Activated CD4-positive, CD25-positive, alpha-beta regulatory T cell (primary cell): ENCODE data around the gene PLS1.
"Not testable (repeated sequence)": the region's sequence is repeated elsewhere in the genome, so short reads cannot be mapped to it uniquely, and the experiment has no call there.

Experiments used
- DNase-seq, 4 experiments: peaks; one replicate each; lab custom pipeline; 2025; lab: John Stamatoyannopoulos, UW

The PLS1 gene

DNA sequence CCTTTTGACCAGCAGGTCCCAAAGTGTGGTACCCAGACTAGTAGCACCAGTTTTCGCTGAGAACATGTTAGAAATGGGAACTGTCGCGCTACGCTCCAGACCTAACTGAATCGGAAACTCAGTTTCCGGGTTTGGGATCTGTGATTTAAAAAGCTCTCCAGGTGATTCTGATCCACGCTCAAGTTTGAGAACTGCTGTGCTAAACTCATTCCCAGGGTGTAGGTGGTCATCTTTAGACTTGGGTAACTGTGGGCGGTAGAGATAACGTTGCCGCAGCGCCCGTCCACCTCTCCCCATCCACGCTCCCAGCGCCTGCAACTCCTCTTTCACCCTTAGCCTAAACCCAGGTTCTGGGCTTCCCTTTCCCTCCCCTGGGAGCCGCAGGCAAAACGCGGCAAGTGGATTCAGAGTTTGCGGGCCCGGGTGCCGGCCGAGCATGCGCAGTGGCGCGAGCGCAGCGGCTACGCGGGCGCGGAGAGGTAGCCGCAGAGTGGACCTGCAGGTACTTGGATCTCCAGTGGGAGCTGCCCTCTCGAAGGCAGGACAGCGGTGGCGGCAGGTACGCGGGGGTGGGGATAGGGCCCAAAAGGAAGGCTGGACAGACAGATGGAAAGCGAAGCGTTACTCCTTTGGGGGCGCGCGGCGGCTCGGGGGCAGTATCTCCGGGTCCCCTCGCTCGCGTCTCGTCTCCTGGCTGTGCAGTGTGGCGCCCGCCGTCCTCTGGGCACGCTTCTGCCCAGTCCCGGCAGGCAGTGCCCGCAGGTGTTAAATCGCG lies at the start of gene PLS1:
Gene PLS1 (plus strand): TSS at position 443 of the 775 bp plus-strand sequence. CDS start 67,845 bp downstream, outside the sequence.
- peak; percentile 53 to 77 (median 58) for DNase-seq

DNA sequence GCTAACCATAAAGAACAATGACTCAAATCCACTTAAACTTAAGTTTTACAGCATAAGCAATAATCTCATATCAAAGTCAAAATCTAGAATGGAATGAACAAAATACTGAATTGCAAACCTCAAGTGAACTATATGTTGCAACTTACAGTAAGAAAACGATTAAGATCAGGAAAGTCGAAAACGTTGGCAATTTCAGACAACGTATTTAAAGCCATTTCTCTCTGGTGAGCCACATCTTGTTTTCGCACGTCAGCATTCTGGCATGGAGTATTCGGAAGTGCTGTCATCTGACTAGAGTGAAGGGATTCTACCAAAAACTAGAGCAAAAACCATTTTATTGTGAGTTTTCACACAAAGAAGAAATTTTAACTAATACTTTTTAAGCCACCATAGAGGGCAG lies 46.2 kb upstream of the PLS1 start:
- DNase-seq, result no peak

DNA sequence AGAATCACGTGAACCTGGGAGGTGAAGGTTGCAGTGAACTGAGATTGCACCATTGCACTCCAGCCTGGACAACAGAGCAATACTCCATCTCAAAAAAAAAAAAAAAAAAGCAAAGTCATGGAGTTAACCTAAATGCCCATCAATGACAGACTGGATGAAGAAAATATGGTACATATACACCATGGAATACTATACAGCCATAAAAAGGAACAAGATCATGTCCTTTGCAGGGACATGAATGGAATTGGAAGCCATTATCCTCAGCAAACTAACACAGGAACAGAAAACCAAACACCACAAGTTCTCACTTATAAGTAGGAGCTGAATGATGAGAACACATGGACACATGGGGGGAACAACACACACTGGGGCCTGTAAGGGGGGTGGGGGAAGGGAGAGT lies 43.6 kb upstream of the PLS1 start:
- DNase-seq, result not testable (repeated sequence)

DNA sequence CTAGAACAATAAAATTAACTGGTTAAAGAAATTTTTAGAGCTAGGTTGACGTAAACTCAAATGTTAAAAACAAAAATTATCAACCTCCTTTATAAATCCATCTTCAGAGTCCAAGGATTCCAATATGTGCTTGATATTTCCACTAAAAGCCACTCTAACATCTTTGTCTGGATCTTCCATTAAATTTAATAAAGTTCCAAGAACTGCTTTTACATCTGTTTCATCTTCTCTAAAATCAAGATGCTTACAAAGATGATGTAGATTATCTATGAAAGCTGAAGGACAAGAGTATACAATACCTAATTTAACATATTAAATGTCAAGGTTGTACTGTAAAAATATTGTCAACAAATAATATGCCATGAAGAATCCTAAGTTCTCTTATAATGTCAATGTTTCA lies 42.5 kb upstream of the PLS1 start:
- no peak for DNase-seq

DNA sequence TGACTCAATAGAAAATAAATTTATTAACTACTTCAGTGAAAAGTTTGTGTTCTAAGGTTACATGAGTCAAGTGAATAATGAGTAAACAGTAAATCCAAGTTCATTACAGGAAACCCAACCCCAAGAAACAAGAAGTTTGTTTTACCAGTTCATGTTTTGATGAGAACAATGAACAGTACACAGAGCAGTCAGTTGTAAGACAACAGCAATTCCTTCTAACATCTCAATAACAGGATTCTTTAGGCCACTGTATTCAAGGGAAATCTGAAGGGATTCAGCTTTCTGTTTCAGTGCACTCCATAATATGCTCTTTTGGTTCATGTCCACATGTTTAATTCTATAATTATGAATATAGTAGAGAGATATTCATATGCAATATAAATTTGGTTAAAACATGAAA lies 36.1 kb upstream of the PLS1 start:
- DNase-seq, result no peak

- DNase-seq, result no peak
Measured at GRCh38 chr3:142563496-142563997, 32.6 kb upstream of the PLS1 start.

DNA sequence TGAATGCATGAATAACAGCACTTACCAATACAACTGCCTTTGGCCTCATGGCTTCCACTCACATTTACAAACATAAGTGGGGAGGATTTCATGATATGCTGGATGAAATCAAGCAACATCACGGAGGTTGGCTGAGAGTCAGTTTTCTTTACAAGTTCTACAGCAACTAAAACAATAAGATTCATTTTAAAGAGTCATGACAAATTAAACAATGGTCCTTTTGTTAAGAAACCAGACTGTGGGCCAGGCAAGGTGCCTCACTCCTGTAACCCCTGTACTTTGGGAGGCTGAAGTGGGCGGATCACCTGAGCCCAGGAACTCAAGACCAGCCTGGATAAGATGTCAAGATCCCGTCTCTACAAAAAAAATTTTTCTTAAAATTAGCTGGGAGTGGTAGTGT lies 30.1 kb upstream of the PLS1 start:
- DNase-seq, result no peak

DNA sequence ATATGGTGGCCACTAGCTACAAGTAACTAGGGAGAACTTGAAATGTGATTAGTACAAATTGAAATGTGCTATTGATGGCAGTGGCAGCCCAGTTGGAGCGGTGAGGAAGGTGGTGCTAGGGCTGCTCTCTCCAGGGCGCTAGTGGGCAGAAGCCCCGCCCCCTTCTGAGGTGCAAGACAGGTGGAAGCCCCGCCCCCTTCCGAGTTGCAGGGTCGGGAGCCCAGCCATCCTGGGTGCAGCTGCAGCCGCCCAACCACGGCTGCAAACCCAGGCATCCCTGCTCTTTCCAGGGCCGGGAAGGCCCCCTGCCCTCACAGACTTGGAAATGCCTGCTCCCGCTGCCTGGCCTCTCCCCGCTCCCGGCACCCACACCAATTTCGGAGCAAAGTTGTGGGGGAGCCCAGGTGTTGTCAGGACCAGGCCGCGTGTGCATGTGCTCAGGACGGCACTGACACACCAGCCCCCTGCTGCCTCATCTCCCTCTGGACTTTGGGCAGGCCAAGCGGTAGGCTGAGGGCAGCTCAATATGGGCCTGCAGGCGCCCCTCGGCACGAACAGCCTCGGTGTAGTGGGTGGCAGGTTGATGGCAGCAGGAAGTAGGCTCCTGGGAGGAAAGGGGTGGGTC lies 27.7 kb upstream of the PLS1 start:
- DNase-seq, result no peak

DNA sequence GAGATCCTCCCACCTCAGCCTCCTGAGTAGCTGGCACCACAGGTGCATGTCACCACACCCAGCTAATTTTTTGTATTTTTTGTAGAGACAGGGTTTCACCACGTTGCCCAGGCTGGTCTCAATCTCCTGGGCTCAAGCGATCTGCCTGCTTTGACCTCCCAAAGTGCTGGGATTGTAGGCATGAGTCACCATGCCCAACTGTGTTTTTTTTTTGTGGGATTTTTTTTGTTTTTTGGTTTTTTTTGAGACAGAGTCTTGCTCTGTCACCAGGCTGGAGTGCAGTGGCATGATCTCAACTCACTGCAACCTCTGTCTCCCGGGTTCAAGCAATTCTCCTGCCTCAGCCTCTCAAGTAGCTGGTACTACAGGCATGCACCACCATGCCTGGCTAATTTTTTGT lies 26.8 kb upstream of the PLS1 start:
- DNase-seq, result not testable (repeated sequence)

- DNase-seq, result not testable (repeated sequence)
Measured at GRCh38 chr3:142574223-142574622, 22.0 kb upstream of the PLS1 start.

GRCh38 chr3:142574665-142575064 lies 21.5 kb upstream of the PLS1 start:
- DNase-seq, result no peak

DNA sequence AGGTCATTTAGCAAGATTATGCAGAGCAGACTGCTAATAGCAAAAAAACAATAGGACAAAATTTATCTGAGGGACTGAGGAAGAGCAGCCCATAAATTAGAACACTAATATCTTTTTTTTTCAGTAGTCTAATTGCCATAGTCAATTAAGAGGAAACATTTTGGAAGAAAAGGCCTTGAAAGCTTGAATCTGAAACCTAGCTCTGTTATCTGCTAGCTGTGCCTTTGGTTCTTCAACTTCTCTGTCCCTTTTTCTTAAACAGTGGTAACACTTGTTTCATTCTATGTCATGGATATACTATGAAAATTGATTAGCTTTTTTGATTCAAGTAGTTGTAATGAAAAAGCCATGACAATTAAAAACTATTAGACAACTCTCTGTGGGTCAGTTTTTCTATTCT lies 19.4 kb upstream of the PLS1 start:
- DNase-seq, result no peak

- DNase-seq, result no peak
Measured at GRCh38 chr3:142577696-142578328, 18.4 kb upstream of the PLS1 start.

- peak; percentile 86 to 95 (median 92) for DNase-seq
Measured at GRCh38 chr3:142578329-142579223, 17.6 kb upstream of the PLS1 start, which contains the start of gene ATR. ATR (minus strand) TSS chr3:142578733; CDS start chr3:142578704, 29 bp downstream.

- DNase-seq, result no peak
Measured at GRCh38 chr3:142580061-142580423, 16.2 kb upstream of the PLS1 start.

DNA sequence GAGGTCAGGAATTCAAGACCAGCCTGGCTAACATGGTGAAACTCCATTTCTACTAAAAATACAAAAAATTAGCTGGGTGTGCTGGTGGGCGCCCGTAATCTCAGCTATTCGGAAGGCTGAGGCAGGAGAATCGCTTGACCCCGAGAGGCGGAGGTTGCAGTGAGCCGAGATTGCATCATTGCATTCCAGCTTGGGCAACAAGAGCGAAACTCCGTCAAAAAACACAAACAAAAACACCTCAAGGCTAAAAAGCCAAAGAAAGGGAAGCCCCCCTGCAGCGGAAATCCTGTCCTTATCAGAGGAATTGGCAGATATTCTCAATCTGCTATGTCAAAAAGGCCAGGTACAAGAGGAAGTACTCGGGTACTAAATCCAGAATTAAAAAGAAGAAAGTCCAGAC lies 15.1 kb upstream of the PLS1 start:
- not testable (repeated sequence) for DNase-seq

- DNase-seq, result no peak
Measured at GRCh38 chr3:142586803-142587406, 9.3 kb upstream of the PLS1 start.

DNA sequence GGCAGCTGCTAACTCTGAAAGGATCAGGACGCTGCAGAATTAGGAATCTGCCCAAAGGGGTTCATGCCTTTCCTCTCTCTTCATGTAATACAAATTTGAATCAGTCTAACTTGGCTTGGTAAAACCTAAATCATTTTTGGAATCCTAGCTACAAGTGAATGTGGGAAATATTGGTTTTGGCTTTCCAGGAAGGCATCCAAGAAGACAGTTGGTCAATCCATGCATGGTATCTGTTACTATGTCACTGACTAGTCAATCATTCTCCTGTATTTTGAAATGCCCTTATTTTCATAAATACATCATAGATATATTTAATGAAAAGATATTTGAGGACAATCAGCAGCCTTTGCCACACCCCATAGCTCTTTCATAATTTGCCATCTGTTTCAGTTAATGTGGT lies 7.5 kb upstream of the PLS1 start:
- no peak for DNase-seq

DNA sequence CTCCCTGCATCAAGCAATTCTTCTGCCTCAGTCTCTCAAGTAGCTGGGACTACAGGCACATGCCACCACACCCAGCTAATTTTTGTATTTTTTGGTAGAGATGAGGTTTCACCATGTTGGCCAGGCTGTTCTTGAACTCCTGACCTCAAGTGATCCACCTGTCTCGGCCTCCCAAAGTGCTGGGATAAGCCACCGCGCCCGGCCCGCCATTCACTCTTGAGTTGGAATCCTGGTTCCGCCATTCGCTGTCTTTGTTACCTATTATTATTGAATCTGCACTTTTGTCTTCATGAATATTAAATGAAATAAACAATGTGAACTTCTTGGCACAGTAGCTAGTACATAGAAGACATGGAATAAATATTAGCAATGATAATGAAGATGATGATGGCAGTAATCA lies 3.9 kb upstream of the PLS1 start:
- not testable (repeated sequence) for DNase-seq

GRCh38 chr3:142595141-142595540 lies 1.1 kb upstream of the PLS1 start:
- no peak for DNase-seq

DNA sequence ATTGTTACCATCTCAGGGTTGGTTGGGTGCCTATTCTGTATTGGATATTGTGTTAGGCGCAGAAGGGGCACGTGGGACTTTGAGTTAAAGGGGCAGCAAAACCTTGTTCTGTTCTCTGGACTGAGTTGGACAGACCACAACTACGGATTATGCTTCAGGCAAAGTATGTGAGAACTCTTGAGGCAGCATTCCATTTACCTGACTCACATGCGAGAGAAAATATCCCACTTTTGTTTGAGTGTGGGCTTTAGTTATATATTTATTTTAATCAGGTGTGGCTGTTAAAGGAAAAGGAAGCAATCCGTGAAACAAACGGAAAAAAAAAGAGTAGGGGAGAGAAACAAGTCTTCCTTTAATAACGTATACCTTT lies 627 bp upstream of the PLS1 start:
- no peak for DNase-seq

DNA sequence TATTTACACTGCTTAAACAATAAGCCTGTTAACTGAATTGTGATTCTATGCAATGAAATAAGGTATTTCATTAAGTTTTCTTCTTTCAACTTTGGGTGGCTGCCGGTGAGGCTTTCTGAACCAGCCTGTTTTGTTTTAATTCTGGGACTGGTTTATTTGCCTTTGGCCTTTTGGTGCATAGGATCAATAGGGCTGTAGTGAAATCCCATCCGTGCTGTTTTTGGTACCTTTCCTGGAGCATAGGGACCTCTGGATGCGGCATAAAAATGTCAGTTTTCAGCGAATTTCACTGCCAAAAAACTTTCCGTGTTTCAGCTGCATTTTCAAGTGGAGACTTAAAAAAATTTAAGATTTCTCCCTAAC lies 514 bp downstream of the PLS1 start:
- no peak for DNase-seq
